HL-60 (cell line): Measurements from ENCODE around the gene TRAK2.

Source experiments
- DNase-seq, 2 experiments: peaks; one replicate each; pipeline ENCODE4 v3.0.0-alpha.2; 2010 to 2020; ENCODE audit warnings: low read depth in 1 of 2, low spot score in 1 of 2
- H3K27ac ChIP-seq: fragments of 250-450 bp; sonication (Bioruptor Pico); replicated peaks from 2 replicates; pipeline ENCODE4 v1.5.1; 2020; ENCODE audit warnings: mild to moderate bottlenecking, moderate library complexity
- H3K27me3 ChIP-seq: fragments of 250-450 bp; sonication (Bioruptor Pico); 2 replicates; pipeline ENCODE4 v1.5.1; 2021; ENCODE audit warnings: mild to moderate bottlenecking, moderate library complexity; ENCODE audit not compliant: insufficient read depth, poor library complexity, severe bottlenecking
- H3K4me3 ChIP-seq: replicated peaks from 2 replicates; pipeline ENCODE4 v1.5.1; 2011; ENCODE audit warnings: mild to moderate bottlenecking, control low read depth, low read length; ENCODE audit not compliant: insufficient read depth
- CTCF ChIP-seq: IDR thresholded peaks from one replicate; pipeline ENCODE4 v1.5.1; 2011; ENCODE audit warnings: low read length, control low read depth, inconsistent platforms; ENCODE audit not compliant: insufficient read depth
- GABPA ChIP-seq: IDR thresholded peaks from 2 replicates; pipeline ENCODE4 v1.6.1; 2012; ENCODE audit warnings: low read depth
- POLR2AphosphoS5 ChIP-seq: IDR thresholded peaks from 2 replicates; pipeline ENCODE4 v1.6.1; 2012; ENCODE audit warnings: low read depth
- REST ChIP-seq: IDR thresholded peaks from 2 replicates; pipeline ENCODE4 v1.6.1; 2012; ENCODE audit warnings: low read depth; ENCODE audit not compliant: insufficient replicate concordance
- SPI1 ChIP-seq: IDR thresholded peaks from 2 replicates; pipeline ENCODE4 v1.6.1; 2012; ENCODE audit warnings: low read depth, mild to moderate bottlenecking, borderline replicate concordance

The TRAK2 gene

GRCh38 chr2:201482543-201482942 lies 31.3 kb upstream of the TRAK2 start:
- TF ChIP-seq GABPA (no peak), REST (no peak), CTCF (no peak), POLR2AphosphoS5 (no peak), SPI1 (no peak)
- Histone ChIP-seq H3K27ac (no peak overlapping the region), H3K4me3 (no peak overlapping the region), H3K27me3 (no peaks in the 10 kb centered on the region)
- no peak for DNase-seq

GRCh38 chr2:201472411-201472810 lies 21.2 kb upstream of the TRAK2 start:
- no peaks in the 10 kb centered on the region for H3K27me3 ChIP-seq
- no peak overlapping the region for H3K4me3 ChIP-seq
- no peak for DNase-seq
- H3K27ac ChIP-seq, result no peak overlapping the region
- no peak for TF ChIP-seq SPI1
- TF ChIP-seq REST, result no peak
- TF ChIP-seq POLR2AphosphoS5, result no peak
- no peak for TF ChIP-seq CTCF
- no peak for TF ChIP-seq GABPA

GRCh38 chr2:201471732-201472393 lies 20.6 kb upstream of the TRAK2 start:
- no peak for TF ChIP-seq SPI1
- TF ChIP-seq CTCF, result no peak
- no peak for TF ChIP-seq REST
- TF ChIP-seq POLR2AphosphoS5, result no peak
- TF ChIP-seq GABPA, result no peak
- Histone ChIP-seq H3K27ac (no peak overlapping the region), H3K4me3 (no peak overlapping the region), H3K27me3 (no peaks in the 10 kb centered on the region)
- DNase-seq, result no peak
